GM12878 (cell line): Measurements from ENCODE around the gene PMF1. TPM values are rescaled to one million over a fixed set of nuclear protein-coding genes. Genes with fewer than 3 reads are reported as not detected.
A peak's percentile ranks its signal among the peaks of the same experiment; 100 is the strongest.

Experiments
- CUX1 ChIP-seq: IDR thresholded peaks from 2 replicates; pipeline ENCODE4 v1.6.1; 2012; ENCODE audit warnings: improper control_type of control experiment, low read depth, low read length; ENCODE audit not compliant: insufficient replicate concordance
- DPF2 ChIP-seq: fragments of 450-650 bp; IDR thresholded peaks from 2 replicates; pipeline ENCODE4 v1.6.1; 2017; ENCODE audit warnings: mild to moderate bottlenecking
- KAT2A ChIP-seq: conservative IDR thresholded peaks from 2 replicates; pipeline ENCODE4 v1.6.1; 2011; ENCODE audit warnings: low read depth, low read length; ENCODE audit not compliant: control insufficient read depth
- MLLT1 ChIP-seq: fragments of 450-650 bp; IDR thresholded peaks from 2 replicates; pipeline ENCODE4 v1.6.1; 2016; ENCODE audit warnings: mild to moderate bottlenecking
- NR2F1 ChIP-seq: fragments of 450-650 bp; conservative IDR thresholded peaks from 2 replicates; pipeline ENCODE4 v1.6.1; 2017; ENCODE audit warnings: mild to moderate bottlenecking
- PRDM15 ChIP-seq: fragments of 450-650 bp; formaldehyde crosslinking; IDR thresholded peaks from 2 replicates; pipeline ENCODE4 v1.4.0; 2020; ENCODE audit warnings: mild to moderate bottlenecking, moderate library complexity
- RELA ChIP-seq: fragments of 450-650 bp; IDR thresholded peaks from 2 replicates; pipeline ENCODE4 v1.8.0; 2014; ENCODE audit warnings: borderline replicate concordance; ENCODE audit not compliant: partially characterized antibody
- SIX5 ChIP-seq: IDR thresholded peaks from 2 replicates; pipeline ENCODE4 v1.6.1; 2011; ENCODE audit warnings: mild to moderate bottlenecking, low read depth, low read length, moderate library complexity; ENCODE audit not compliant: severe bottlenecking
- SMAD5 ChIP-seq: IDR thresholded peaks from 2 replicates; pipeline ENCODE4 v1.6.1; 2016; ENCODE audit warnings: antibody characterized with exemption, low read depth
- SRF ChIP-seq, 2 experiments: IDR thresholded peaks; 2 replicates each; pipeline ENCODE4 v1.6.1; 2011; ENCODE audit warnings: low read depth in 2 of 2, low read length in 2 of 2, mild to moderate bottlenecking in 1 of 2, moderate library complexity in 1 of 2
- polyA plus RNA-seq, 11 experiments: library from polyadenylated mRNA; depleted of rRNA in 4 of 11; unstranded in 6 of 11; stranded (reverse) in 5 of 11; fragments of >200 nt; fragmentation: Nextera tagmentation in 4 of 11; fragmentation: Illumina TruSeq in 1 of 11; extraction: Ambion mirVana in 4 of 11; extraction: Trizol in 1 of 11; gene quantifications; 1 replicate in 1 of 11; 2 replicates in 10 of 11; pipeline versions ENCODE4 v1.2.1 to v1.2.3, GENCODE V29; 2011 to 2016; ENCODE audit warnings: inconsistent platforms in 2 of 11, missing spikeins in 2 of 11, low read depth in 1 of 11
- total RNA-seq, 4 experiments: library from RNA; depleted of rRNA in 3 of 4; stranded (reverse); fragments of >200 nt in 3 of 4; fragmentation: Illumina TruSeq in 1 of 4; extraction: Trizol in 1 of 4; gene quantifications; 2 replicates each; pipeline versions ENCODE4 v1.2.1 to v1.2.3, GENCODE V29; 2013 to 2021
- TF ChIP-seq, protein P1 (sequence below): fragments of 450-650 bp; IDR thresholded peaks from 2 replicates; pipeline ENCODE4 v1.6.1; 2016; ENCODE audit warnings: mild to moderate bottlenecking
- TF ChIP-seq, protein P2 (sequence below): IDR thresholded peaks from 2 replicates; pipeline ENCODE4 v1.6.1; 2011; ENCODE audit warnings: mild to moderate bottlenecking, low read depth, low read length, moderate library complexity; ENCODE audit not compliant: insufficient replicate concordance

PMF1 gene
- total and polyA plus RNA-seq, 10 of the 15 experiments (the other 5 are each of a cell fraction or from before 2014, with no cell fraction given) = 6.7 to 105 (median 67.3) TPM

- TF ChIP-seq CUX1 (no peak), SMAD5 (peak; percentile 63; the same call in 1 of the 2 replicates), MLLT1 (peak; percentile 92), DPF2 (peak; percentile 68; the same call in 1 of the 2 replicates), NR2F1 (peak; percentile 47), RELA (no peak), SRF (IDR thresholded peaks at IDR 0.05; ENCODE audit: low read depth in 2 of 2, low read length in 2 of 2) (no peak), PRDM15 (CRISPR knock-in tag) (no peak), SIX5 (no peak), KAT2A (no peak)
- TF ChIP-seq, protein P1, sequence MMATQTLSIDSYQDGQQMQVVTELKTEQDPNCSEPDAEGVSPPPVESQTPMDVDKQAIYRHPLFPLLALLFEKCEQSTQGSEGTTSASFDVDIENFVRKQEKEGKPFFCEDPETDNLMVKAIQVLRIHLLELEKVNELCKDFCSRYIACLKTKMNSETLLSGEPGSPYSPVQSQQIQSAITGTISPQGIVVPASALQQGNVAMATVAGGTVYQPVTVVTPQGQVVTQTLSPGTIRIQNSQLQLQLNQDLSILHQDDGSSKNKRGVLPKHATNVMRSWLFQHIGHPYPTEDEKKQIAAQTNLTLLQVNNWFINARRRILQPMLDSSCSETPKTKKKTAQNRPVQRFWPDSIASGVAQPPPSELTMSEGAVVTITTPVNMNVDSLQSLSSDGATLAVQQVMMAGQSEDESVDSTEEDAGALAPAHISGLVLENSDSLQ = peak; percentile 98
- TF ChIP-seq, protein P2, sequence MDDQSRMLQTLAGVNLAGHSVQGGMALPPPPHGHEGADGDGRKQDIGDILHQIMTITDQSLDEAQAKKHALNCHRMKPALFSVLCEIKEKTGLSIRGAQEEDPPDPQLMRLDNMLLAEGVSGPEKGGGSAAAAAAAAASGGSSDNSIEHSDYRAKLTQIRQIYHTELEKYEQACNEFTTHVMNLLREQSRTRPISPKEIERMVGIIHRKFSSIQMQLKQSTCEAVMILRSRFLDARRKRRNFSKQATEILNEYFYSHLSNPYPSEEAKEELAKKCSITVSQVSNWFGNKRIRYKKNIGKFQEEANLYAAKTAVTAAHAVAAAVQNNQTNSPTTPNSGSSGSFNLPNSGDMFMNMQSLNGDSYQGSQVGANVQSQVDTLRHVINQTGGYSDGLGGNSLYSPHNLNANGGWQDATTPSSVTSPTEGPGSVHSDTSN = peak; percentile 94
Observed at GRCh38 chr1:156212833-156213643, at the start of gene PMF1 (continued).
